Activated T-helper 1 cell treated with anti-CD3 and anti-CD28 coated beads, Interleukin-2, amount 50 U/mL, for 16 hours (primary cell): ENCODE data around the gene SEC22C.
"Not testable (repeated sequence)": the region's sequence is repeated elsewhere in the genome, so short reads cannot be mapped to it uniquely, and the experiment has no call there.

ENCODE experiments used
- DNase-seq, 2 donors: peaks; one replicate each; pipeline ENCODE4 v3.0.0-alpha.2; 2020; ENCODE audit warnings: low read depth in 1 of 2, low spot score in 1 of 2

The SEC22C gene, protein sequence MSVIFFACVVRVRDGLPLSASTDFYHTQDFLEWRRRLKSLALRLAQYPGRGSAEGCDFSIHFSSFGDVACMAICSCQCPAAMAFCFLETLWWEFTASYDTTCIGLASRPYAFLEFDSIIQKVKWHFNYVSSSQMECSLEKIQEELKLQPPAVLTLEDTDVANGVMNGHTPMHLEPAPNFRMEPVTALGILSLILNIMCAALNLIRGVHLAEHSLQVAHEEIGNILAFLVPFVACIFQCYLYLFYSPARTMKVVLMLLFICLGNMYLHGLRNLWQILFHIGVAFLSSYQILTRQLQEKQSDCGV

DNA sequence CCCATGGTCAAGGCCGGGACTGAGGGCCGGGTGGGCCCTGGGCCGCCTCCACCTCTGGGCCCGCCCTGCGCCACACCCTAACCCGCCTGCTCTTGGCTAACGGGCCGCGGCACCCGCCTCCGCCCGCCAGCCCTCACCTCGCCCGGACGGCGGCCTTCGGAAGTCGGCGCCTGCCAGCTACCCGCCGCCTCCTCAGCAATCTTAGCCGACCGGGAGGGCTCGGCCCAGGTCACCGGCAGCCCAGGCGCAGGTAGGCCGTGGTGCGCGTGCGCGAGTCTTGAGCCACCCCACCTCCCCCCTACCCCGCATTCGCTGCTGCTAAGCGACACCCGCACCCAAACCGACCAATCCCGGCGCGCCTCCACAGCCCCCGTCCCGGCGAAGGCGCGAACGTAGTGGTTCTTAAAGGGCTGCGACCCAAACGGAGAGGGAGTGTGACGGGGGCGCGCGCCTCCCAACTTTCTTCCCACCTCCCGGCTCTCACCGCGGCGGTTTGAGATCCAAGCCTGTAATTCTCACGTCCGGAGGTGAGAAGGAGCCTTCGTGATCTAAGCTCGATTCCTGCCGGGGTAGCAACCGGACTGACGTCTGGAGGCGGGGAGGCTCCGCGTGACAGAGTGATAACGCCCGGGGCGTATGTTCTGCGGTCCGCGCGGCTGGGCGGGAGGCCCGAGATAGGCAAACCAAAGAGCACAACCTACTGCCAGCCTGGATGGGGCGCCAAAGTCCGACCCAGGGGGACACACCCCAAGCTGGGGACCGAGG, at the start of gene SEC22C:
SEC22C (minus strand) TSS at position 259 of the 765 bp plus-strand sequence. CDS start 12,921 bp downstream, outside the sequence.
- peak; percentile 89 to 92 for DNase-seq

GRCh38 chr3:42613462-42613861, 31.7 kb upstream of the SEC22C start:
- DNase-seq: no peak

DNA sequence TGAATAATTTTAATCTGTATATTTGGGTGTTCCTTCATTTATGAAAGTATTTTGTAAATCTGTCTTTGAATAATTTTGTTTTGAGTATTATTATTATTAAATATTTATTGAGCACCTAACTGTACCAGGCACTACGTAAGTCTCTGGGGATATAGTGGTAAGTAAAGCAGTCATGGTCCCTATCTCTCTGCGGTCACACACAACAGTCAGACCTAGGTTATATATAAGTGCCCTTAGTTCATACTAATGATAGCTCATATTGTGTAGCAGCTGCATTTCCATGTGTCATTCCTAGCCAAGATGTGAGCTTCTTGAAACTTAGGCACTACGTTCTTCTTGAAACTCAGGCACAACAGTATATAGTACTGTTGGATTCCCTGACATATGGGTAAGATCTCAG, 31.2 kb upstream of the SEC22C start:
- no peak for DNase-seq

- DNase-seq: no peak
Measured at GRCh38 chr3:42612217-42612616, 30.4 kb upstream of the SEC22C start.

GRCh38 chr3:42610976-42611375, 29.2 kb upstream of the SEC22C start:
- no peak for DNase-seq

- no peak for DNase-seq
Measured at GRCh38 chr3:42608581-42608980, 26.8 kb upstream of the SEC22C start.

DNA sequence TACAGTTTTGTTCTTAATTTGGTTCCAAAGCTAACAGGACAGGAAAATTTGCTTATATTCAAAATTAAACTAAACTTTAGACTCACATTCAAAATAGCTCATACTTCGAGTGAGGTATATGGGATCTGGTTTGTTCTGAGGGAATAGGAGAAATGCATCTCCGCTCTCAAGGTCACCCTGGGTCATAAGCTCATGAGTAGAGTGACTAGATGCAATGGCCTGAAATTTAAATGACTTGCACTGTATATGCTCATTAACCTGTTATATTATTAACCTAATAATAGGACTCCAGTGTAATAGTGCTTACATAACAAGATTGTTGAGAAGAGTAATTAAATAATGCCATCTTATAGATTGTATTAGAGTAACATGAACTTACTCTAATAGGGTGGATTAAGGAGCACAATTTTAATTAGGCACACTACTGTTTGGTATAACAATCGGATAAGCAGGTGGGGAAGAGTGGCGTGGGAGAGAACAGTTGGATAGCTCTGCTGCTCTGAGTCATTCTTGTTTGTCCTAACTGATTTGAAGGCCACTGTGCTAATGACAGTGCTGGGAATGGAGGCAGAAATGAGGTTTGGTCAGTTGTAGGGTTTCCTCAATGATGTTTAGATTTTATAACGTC, 23.9 kb upstream of the SEC22C start:
- DNase-seq: no peak

DNA sequence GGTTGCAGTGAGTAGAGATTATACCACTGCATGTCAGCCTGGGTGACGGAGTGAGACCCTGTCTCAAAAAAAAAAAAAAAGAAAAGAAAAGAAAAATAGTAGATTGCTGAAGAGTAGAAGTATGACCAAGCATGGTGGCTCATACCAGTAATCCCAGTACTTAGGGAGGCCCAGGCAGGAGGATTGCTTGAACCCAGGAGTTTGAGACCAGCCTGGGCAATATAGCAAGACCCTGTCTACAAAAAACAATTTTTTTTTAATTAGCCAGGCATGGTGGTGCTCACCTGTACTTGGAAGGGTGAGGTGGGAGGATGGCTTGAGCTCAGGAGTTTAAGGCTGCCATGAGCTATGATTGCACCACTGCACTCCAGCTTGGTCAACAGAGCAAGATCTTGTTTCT, 21.2 kb upstream of the SEC22C start:
- no peak for DNase-seq

- no peak for DNase-seq
Measured at GRCh38 chr3:42601896-42602581, 20.3 kb upstream of the SEC22C start.

GRCh38 chr3:42600958-42601675, 19.4 kb upstream of the SEC22C start:
- DNase-seq: peak in 1 of 2 donors; percentile 26

GRCh38 chr3:42600111-42600957, 18.6 kb upstream of the SEC22C start, which contains the start of gene NKTR:
Gene NKTR, plus strand, starts transcription at chr3:42600686. Its CDS starts 321 bp downstream, at chr3:42601007.
- peak; percentile 98 to 99 for DNase-seq

DNA sequence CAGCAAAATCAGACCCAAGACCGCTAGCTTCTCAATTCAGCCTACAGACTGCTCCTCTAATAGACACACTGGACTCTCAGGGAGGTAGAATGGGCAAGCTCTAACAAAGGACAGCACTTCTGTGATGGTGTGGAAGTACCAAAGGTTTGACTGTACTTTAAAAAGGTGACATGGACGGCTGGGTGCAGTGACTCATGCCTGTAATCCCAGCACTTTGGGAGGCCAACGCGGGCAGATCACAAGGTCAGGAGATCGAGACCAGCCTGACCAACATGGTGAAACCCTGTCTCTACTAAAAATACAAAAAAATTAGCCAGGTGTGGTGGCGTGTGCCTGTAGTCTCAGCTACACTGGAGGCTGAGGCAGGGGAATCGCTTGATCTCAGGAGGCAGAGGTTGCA, 15.3 kb upstream of the SEC22C start:
- DNase-seq: not testable (repeated sequence)

DNA sequence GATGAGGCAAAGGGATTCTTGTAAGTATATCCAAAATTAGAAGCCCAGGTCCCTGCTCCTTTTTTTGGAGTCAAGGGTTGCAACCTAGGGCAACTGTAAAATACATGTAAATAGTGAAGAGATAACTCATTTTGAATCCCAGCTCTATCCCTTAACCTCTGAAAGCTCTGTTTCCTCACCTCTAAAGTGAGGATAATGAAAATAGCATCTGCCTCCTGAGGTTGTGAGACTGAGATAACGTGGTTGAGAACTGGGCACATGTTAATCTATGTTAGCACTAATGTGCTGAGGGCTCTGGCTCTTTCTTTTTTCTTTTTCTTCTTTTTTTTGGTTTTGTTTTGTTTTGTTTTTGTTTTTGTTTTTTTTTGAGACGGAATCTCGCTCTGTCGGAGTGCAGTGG, 13.9 kb upstream of the SEC22C start:
- DNase-seq: no peak

DNA sequence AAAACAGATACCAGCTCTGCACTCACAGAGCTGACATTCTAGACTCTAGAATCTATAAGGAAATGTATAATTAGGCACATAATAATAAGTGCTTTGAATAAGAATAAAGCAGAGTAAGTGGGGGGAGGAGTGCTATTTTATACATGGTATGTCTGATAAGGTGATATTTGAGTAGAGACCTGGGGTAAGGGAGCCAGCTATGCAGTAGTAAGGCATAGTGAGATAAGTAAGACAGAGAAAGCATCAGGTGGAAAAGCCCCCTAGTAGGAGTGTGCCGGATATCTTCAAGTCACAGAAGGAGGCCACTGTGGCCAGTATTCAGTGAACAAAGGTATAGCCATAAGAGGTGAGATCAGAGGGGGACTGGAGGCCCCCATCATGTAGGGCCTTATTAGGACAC, 11.9 kb upstream of the SEC22C start:
- DNase-seq: no peak

GRCh38 chr3:42591811-42592210, 10.0 kb upstream of the SEC22C start:
- no peak for DNase-seq

DNA sequence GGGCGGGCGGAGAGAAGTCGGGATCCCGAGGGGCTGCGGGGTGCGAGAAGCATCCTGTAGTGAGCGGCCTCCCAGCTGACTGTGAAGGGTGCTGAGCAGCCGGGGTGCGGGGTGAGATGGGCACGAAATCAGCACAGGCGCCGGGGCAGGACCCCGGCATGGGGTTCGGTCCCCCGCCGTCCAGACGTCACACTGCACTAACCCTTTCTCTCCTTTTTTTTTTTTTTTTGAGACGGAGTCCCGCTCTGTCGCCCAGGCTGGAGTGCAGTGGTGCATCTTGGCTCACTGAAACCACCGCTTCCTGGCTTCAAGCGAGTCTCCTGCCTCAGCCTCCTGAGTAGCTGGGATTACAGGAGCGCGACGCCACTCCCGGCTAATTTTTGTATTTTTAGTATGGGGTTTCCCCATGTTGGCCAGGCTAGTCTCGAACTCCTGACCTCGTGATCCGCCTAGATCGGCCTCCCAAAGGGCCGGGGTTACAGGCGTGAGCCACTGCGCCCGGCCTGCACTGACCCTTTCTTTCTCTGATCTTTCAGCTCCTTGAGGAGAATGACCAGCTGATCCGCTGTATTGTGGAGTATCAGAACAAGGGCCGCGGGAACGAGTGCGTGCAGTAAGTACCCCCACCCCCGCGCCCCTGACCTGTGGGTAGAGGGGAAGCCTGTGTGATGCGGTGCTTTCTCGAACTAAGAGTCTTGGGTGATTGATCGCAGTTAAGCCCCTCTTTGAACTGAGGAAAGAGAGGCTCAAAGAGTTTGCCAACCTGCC, 9.4 kb upstream of the SEC22C start:
- no peak for DNase-seq

DNA sequence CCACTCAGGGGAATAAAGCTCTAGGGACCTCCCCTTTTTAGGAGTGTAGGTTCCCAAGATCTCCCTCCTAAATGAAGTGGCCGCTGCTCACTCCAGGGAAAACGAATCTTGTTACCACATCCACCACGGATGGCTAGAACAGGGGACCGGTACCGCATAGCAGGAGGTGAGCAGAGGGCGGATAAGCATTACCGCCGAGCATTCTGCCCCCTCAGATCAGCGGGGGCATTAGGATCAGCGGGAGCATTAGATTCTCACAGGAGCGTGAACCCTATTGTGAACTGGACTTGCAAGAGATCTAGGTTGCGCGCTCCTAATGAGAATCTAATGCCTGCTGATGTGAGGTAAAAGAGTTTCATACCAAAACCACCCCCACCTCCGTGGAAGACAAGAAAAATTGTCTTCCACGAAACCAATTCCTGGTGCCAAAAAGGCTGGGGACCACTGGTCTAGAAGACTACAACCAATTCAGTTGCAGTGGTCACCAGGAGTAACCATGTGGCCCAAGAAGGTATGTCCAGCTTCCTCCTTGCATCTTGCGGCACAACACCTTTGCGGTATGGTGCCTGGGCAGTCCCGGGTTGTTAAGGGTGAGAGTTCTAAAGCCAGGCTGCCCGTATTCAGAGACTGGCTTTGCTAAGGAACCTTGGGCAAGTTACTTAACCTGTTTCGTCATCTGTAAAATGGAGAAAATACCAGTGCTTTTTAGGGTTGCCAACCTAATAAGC, 7.8 kb upstream of the SEC22C start:
- no peak for DNase-seq

DNA sequence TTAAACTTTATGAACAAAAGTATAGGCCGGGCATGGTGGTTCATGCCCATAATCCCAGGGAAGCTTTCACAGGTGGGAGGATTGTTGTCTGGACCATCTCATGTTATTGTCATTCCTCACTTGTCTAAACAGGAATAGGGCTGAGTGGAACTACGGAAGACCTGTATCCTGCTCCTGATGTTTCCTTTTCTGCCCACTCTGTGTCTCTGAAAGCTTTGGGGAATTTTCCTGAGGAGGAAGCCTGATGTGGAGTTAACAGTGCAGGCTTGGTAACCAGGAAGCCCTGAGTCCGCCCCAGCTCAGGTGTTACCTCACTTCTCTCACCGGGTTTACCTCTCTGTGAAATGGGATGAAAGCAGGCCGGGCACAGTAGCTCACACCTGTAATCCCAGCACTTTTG, 6.9 kb upstream of the SEC22C start:
- DNase-seq: no peak
